ENCODE data around the gene ZKSCAN7.

The ZKSCAN7 gene

DNA sequence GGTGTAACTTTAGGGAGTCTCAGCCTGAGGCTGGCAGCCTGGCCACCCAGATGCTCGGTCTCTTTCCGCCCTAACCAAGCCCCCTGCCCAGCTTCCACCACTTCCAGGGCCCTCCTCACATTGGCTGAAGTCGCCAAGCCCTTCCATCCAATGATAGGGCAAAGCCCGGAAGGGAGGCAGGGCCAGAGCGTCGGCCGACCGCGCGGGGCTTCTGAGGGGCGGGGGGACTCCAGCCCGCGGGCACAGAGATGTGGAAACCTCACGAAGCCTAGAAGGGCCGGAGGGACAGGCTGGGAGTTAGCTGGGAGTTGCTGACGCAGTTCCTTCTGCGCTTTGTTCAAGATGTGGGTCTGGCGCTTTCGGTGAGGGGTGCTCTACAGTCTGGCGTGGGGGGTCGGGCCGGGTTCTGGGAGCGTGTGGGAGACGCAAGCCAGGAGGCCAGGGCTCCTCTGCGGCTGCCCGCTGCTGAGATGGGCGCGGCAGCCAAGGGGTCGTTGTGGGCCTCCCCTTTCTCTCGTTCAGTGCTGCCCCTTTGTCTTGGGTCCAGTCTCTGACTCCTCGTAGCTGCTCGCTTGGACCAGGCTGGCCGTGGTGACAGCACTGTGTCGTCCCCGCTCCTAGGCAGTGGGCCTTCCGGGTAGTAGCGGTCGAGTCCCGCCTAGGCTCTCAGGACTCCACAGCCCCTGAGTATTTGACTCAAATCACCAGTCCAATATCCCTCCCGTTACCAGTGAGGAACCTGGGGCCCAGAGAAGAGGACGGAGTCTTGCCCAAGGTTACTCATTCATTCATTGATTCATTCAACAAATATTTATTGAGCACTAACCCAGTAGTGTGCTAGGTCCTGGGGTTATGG lies 29.9 kb downstream of the ZKSCAN7 start, which contains the start of gene ZNF660:
ZNF660 (plus strand) TSS at position 319 of the 856 bp plus-strand sequence. CDS start 9,230 bp downstream, outside the sequence.
- H3K9me3 ChIP-seq: no peaks in the 10 kb centered on the region
- DNase-seq: peak; percentile 83
- H3K36me3 ChIP-seq: no peaks in the 10 kb centered on the region
- H3K27me3 ChIP-seq: no peaks in the 10 kb centered on the region
- H3K4me3 ChIP-seq (ENCODE audit: low read depth, low read length): peak within 1 kb of the TSS; percentile 73
- H3K4me1 ChIP-seq: no peaks in the 10 kb centered on the region
- TF ChIP-seq, protein P1, sequence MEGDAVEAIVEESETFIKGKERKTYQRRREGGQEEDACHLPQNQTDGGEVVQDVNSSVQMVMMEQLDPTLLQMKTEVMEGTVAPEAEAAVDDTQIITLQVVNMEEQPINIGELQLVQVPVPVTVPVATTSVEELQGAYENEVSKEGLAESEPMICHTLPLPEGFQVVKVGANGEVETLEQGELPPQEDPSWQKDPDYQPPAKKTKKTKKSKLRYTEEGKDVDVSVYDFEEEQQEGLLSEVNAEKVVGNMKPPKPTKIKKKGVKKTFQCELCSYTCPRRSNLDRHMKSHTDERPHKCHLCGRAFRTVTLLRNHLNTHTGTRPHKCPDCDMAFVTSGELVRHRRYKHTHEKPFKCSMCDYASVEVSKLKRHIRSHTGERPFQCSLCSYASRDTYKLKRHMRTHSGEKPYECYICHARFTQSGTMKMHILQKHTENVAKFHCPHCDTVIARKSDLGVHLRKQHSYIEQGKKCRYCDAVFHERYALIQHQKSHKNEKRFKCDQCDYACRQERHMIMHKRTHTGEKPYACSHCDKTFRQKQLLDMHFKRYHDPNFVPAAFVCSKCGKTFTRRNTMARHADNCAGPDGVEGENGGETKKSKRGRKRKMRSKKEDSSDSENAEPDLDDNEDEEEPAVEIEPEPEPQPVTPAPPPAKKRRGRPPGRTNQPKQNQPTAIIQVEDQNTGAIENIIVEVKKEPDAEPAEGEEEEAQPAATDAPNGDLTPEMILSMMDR (IDR thresholded peaks at IDR 0.05; ENCODE audit: low read depth, low read length): no peak

DNA sequence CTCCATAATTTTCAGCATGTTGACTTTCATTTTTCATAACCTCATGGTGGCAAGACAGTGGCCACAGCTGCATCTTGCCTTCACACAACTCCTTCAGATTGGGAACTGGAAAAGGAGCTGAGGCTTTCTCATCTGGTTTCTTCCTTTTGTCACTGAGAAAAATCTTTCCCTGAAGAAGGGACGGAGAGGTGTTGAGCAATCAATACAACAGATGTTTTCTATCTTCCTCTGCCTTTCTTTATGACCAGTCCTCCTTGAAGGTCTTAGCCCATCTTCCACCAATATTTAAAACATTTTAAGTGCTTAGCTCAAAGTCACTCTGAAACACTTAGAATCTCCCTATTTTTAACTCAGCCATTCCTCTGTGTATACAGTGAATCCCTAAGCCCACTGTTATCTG lies 41.6 kb downstream of the ZKSCAN7 start:
- TF ChIP-seq, protein P1 (IDR thresholded peaks at IDR 0.05; ENCODE audit: low read depth, low read length): no peak
- H3K4me1 ChIP-seq: no peaks in the 10 kb centered on the region
- DNase-seq: no peak
- no peaks in the 10 kb centered on the region for H3K27me3 ChIP-seq
- H3K4me3 ChIP-seq (ENCODE audit: low read depth, low read length): no peak overlapping the region
- no peaks in the 10 kb centered on the region for H3K9me3 ChIP-seq
- 0 out of 2 replicates have a peak, but pooled peaks cover 5% of the 10 kb centered on the region for H3K36me3 ChIP-seq

DNA sequence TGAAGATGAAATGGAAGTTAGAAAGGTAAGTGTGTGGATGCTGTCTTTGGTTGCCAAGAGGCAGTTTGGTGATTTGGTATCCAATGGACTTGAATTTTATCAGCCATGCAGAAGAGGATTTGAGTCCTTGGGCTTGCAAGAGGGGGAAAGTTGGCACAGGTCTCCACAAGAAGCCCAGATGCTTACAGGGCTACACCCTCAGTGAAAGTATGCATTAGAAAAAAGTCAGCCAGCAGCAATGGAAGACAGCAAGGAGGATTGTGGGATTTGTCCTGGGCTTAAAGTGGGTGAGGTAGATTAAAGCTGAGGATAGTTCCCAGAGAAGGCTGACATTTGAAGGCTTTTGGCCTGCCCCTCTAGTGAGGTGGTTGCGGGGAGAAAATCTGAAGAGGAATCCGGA lies 46.8 kb downstream of the ZKSCAN7 start:
- Histone ChIP-seq H3K9me3 (no peaks in the 10 kb centered on the region), H3K4me1 (no peaks in the 10 kb centered on the region), H3K4me3 (ENCODE audit: low read depth, low read length) (no peak overlapping the region), H3K36me3 (no peaks in the 10 kb centered on the region), H3K27me3 (no peaks in the 10 kb centered on the region)
- TF ChIP-seq, protein P1 (IDR thresholded peaks at IDR 0.05; ENCODE audit: low read depth, low read length): no peak
- no peak for DNase-seq

DNA sequence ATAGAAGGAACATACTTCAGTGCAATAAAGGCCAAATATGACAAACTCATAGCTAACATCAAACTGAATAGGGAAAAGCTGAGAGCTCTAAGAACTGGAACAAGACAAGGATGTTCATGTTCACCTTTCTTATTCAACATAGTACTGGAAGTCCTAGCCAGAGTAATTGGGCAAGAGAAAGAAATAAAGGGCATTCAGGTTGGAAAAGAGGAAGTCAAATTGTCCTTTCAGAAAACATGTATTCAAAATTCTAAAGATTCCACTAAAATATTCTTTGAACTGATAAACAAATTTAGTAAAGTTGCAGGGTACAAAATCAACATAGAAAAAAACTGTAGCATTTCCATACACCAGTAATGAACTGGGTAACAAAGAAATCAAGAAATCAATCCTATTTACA lies 57.7 kb downstream of the ZKSCAN7 start:
- DNase-seq: no peak
- Histone ChIP-seq H3K9me3 (no peaks in the 10 kb centered on the region), H3K4me1 (no peaks in the 10 kb centered on the region), H3K4me3 (ENCODE audit: low read depth, low read length) (no peak overlapping the region), H3K36me3 (no peaks in the 10 kb centered on the region), H3K27me3 (no peaks in the 10 kb centered on the region)
- TF ChIP-seq, protein P1 (IDR thresholded peaks at IDR 0.05; ENCODE audit: low read depth, low read length): no peak

Data from BE2C (cell line).